Hematopoietic multipotent progenitor cell treated with erythropoietin and hydrocortisone succinate and interleukin-3 and kit ligand, for 6 days (in vitro differentiated cells): Measurements from ENCODE around the gene SDK1.
"Not testable (repeated sequence)": the region's sequence is repeated elsewhere in the genome, so short reads cannot be mapped to it uniquely, and the experiment has no call there.

Experiments
- DNase-seq: peaks from one replicate; pipeline ENCODE4 v3.0.0-alpha.2; 2015

The SDK1 gene

DNA sequence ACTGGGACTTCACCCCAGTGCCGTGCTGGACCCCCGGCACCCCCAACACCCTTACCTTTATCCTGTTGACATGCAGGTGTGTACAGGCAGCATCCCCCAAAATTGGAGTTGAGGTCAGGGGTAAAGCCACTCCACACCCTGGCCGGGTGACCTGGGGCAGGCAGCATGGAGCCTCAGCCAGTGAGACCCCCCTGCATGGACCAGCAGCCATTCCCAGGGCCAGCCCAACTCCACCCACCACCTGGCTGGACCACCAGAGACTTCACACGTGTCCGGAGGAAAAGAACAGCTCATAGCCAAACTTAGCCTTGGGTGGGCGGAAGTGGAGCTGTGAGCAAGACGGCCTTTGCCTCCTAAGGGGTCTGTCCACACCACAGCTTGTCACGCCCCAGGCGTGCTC is 968.0 kb downstream of the SDK1 start:
- no peak for DNase-seq

GRCh38 chr7:4269746-4270145 is 968.7 kb downstream of the SDK1 start:
- no peak for DNase-seq

DNA sequence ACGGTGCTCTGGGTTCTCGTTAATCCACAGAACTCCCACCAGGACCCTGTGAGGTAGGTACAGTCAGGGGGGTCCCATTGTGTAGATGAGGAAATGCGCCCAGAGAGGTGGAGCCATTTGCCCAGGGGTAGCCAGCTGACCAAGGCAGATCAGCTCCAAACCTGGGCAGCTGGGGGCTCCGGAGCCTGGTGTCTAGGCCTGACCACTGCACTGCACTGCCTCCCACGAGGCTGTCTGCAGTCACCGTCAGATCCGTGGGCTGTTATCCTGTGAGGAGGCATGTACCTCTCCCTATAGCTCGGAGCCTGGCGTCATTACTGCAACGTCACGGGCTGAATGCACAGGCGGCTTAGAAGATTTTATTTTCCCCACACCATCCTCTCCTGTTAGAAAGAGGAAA is 969.2 kb downstream of the SDK1 start:
- no peak for DNase-seq

GRCh38 chr7:4270941-4271715 is 970.1 kb downstream of the SDK1 start:
- no peak for DNase-seq

DNA sequence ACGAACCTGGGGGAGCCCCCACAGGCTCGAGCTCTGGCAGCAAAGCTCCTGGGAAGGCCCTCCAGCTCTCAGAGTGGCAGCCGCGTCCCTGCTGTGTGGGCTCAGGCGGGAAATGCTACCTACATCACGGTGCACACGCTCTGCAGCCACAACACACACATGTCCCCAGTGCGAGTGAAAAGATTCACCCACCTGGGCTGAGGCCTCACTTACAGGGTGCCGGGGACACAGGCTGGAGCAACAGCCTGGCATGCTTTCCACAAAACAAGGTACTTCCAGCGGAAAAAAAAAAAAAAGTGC is 970.6 kb downstream of the SDK1 start:
- DNase-seq: no peak

- no peak for DNase-seq
Observed at GRCh38 chr7:4272141-4272540, 971.1 kb downstream of the SDK1 start.

GRCh38 chr7:4273566-4274230 is 972.6 kb downstream of the SDK1 start:
- no peak for DNase-seq

- DNase-seq: no peak
Observed at GRCh38 chr7:4274286-4274685, 973.2 kb downstream of the SDK1 start.

DNA sequence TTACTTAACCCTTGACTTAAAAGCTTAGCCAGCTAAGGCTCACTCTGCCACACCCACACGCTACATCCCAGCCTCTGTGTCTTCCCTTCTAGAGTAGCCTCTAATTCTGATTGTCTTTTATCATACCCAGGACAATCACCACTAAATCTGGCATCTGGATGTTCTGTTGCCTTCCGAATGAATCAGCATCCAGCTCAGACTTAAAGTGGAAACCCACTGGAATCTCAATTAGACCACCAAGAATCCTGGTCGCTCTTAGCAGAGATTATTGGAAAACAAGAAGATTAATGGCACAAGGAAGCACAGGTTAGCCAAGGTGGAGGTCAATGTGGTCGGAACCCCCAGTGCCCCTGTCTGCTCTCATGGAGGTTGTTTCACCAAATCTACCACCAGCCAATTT is 976.9 kb downstream of the SDK1 start:
- no peak for DNase-seq

GRCh38 chr7:4279216-4279615 is 978.2 kb downstream of the SDK1 start:
- DNase-seq: no peak

DNA sequence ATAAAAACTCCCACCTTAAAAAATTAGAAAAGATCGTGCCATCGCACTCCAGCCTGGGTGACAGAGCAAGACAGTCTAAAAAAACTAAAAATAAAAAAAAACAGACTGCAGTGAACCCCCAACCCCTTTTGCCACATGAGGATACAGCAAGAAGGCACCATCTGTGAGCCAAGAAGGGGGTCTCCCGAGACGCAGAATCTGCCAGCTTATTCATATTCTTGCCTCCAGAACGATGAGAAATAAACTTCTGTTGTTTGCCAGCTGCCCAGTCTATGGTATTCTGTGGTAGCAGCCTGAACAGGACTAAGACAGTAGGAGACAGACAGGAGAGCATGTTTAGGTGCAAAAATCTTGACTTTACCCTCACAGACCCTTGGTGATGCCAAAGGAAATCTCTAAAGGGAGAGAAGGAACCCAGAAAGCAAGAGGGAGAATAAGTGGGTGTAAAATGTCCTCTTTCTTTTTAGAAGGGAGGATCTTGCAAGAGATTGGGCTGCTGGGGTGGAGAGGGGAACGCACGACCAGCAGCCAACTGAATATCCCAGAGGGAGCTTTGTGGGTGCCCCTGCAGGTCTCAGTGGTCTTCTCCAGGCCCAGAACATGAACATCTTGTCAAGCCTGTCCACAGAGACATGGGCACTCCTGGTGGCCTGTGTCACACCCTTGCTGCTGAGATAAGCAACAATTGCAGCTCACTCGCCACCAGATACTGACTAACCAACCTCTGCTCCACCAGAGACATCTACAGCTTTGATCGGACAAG is 980.4 kb downstream of the SDK1 start:
- DNase-seq: no peak

DNA sequence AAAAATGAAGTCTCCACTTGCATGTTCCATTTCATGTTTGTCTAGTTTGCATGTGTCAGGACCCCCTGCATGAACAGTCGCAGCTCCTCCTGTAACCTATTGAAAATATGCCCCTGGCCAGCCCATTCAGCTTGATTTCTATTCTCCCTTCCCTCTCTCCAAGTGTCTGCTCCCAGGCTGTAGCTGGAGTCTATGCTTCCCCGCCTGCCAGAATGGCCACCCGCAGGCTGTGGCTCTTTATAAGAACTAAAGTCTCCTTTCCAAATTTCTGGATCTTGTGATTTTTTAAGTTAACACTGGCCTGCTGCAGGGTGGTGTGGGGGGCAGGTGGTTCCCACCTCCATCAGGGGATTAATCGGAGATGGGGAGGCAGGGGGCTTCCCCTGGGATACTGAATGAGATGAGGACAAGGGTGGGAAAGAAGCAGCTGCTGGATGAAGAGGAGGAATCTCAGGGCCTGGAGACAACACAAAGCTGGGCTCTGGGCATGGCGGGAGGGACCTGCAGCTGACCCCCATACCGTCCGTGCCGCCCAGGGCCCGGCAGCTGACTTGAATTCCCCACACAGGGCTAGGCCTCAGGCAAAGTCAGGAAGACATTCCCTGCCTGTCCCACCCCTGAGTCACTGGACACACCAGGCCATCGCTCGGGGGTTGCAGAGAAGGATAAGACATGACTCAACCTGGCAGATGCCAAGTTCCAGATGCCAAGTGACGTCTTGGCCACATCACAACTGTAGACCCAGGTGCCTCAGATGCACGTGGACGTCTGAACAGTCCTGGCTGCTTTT is 981.6 kb downstream of the SDK1 start:
- DNase-seq: no peak

DNA sequence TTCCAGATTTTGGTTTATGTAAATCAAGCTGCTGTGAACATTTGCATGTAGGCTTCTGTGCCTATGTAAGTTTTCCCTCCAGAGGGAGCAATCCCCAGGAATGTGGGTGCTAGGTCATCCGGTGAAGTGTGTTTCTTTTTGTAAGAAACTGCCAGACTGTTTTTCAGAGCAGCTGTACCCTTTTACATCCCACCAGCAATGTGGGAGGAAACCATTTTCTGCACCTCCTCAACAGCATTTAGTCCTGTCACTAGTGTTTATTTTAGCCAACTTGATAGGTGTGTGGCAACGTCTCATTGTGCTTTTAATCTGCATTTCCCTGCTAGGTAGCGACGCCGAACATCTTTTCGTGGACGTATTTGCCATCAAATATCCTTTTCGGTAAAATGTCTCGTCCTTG is 985.3 kb downstream of the SDK1 start:
- DNase-seq: no peak

DNA sequence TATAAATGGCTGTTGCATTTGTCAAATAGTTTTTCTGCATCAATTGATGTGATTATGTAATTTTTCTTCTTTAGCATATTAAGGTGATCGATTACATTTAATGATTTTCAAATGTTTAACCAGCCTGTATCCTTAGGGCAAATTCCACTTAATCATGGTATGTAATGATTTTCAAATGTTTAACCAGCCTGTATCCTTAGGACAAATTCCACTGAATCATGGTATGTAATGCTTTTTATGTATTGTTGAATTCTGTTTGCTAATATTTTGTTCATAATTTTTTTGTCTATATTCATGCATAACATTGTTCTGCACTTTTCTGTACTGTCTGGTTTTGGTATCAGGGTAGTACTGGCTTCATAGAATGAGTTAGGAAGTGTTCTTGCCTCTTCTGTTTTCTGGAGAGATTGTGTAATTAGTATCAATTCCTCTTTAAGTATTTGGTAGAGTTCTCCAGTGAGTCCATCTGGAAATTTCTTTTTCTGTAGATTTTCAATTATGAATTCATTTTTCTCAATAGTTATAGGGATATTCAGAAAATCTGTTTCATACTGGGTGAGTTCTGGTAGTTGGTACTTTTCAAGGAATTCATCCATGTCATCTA is 987.8 kb downstream of the SDK1 start:
- DNase-seq: no peak

DNA sequence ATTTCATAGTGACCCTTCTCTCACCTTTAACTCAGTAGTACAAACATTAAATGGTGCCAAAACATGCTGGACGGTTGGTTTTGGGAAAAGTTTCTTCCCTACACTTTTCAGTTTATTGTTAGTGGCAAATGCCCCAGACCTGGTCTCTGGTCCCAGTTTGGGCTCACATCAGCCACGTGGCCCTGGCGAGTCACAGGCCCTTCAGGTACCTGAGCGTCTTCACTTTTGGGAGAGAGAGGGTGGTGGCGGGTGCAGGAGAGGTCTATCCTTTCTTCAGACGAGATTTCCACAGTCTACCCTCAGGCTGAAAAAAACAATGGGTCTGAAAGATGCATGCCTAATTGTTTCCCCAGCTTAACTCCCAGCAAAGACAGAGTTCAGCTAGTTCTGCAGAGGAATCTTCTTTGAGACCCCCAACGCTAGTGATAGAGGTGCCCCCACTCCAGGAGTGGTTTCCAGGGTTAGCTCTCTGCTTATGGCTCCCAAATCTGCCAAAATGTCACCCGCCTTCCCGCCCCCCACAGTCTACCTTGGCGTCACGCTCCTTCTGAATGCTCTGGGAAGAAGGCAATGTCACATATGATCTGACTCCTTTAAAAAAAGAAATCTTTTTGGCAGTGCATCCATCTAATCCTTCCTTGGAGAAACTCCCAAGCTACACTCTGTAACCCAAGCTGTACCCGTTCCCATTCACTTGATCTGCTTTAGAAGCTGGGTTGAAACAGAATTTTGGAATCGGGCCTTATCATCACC is 996.3 kb downstream of the SDK1 start:
- DNase-seq: no peak

DNA sequence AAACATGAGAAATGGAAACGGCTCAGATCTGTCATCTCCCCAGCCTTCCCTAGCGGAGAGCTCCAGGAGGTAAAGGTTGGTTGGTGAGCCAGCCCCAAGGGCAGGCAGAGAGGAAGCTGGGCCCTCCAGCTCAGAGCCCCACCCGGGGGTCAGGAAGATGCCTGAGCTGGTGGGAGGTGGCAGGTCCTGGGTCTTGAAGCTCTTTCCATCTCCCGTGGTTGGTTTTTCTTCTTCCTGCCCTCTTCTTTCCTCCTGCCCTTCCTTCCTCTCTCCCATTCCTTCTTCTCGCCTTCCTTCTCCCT is 996.8 kb downstream of the SDK1 start:
- no peak for DNase-seq

- DNase-seq: no peak
Observed at GRCh38 chr7:4299431-4299830, 998.4 kb downstream of the SDK1 start.

- no peak for DNase-seq
Observed at GRCh38 chr7:4302203-4302905, 1001.3 kb downstream of the SDK1 start.

DNA sequence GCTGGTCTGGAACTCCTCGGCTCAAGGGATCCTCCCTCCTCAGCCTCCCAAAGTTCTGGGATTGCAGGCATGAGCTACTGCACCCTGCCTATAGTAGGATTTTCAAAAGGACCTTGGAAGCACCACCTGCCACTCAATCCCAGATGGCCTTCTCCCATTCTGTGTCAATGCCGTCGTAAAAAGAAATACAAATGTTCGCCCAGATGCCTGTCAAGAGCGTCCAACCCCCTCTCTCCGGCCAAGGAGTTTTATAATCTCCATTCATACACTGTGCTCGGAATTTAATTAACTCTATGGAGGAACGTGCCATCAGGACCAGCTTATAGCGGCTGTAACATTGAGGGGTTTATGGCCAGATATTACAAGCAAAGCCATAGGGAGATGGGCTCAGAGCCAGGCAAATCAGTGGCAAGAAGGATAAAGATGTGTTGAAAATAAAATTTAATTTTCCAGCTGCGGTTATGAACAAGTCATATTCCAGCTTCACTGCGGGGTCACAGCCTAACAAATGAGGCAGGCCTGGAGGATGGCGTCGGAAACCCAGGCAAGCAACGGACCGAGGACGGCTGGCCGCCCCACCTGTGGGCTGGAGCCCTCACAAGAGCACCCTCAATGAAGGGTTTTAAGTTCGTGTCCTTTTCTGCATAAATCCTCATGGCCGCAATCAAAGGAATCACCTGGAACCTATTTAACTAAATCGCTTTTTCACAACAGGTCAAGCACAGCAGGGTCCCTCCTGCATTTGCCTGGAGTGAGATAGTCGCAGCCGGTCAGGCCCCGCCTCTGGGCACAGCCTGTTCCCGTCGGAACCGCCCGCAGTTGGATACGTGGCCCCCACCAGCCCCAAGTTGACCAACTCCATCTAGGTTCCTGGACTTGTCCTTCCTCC is 1006.5 kb downstream of the SDK1 start:
- no peak for DNase-seq

- DNase-seq: no peak
Observed at GRCh38 chr7:4308205-4308590, 1007.1 kb downstream of the SDK1 start.

- DNase-seq: not testable (repeated sequence)
Observed at GRCh38 chr7:4313911-4314310, 1012.9 kb downstream of the SDK1 start.
